ENCODE measurements around the gene OR2G6.
"Not testable (repeated sequence)": the region's sequence is repeated elsewhere in the genome, so short reads cannot be mapped to it uniquely, and the experiment has no call there.

- not testable (repeated sequence) for TF ChIP-seq CTCF (IDR thresholded peaks at IDR 0.05 in 2 of 3, conservative IDR thresholded peaks at IDR 0.05 in 1 of 3; ENCODE audit: insufficient read depth in 2 of 3, low read depth in 1 of 3, low read length in 3 of 3); BCLAF1 (IDR thresholded peaks at IDR 0.05; ENCODE audit: borderline replicate concordance in 1 of 2, control insufficient read depth in 1 of 2, low read depth in 2 of 2, low read length in 1 of 2); DDX20 (tag; IDR thresholded peaks at IDR 0.05; ENCODE audit: low read depth); ZNF79 (CRISPR knock-in tag; IDR thresholded peaks at IDR 0.05; ENCODE audit: low read depth); HDGF (IDR thresholded peaks at IDR 0.05); CREB1 (IDR thresholded peaks at IDR 0.05); CREB1 (CRISPR knock-in tag; IDR thresholded peaks at IDR 0.05); MXI1 (IDR thresholded peaks at IDR 0.05; ENCODE audit: low read depth, low read length); FOSL1 (tag; conservative IDR thresholded peaks at IDR 0.05); CREM (IDR thresholded peaks at IDR 0.05; ENCODE audit: low read depth); MIER1 (IDR thresholded peaks at IDR 0.05; ENCODE audit: low read depth); CTBP1 (IDR thresholded peaks at IDR 0.05; ENCODE audit: borderline replicate concordance); GABPA (tag; conservative IDR thresholded peaks at IDR 0.05; ENCODE audit: low read depth)
- TF ChIP-seq, protein P1, sequence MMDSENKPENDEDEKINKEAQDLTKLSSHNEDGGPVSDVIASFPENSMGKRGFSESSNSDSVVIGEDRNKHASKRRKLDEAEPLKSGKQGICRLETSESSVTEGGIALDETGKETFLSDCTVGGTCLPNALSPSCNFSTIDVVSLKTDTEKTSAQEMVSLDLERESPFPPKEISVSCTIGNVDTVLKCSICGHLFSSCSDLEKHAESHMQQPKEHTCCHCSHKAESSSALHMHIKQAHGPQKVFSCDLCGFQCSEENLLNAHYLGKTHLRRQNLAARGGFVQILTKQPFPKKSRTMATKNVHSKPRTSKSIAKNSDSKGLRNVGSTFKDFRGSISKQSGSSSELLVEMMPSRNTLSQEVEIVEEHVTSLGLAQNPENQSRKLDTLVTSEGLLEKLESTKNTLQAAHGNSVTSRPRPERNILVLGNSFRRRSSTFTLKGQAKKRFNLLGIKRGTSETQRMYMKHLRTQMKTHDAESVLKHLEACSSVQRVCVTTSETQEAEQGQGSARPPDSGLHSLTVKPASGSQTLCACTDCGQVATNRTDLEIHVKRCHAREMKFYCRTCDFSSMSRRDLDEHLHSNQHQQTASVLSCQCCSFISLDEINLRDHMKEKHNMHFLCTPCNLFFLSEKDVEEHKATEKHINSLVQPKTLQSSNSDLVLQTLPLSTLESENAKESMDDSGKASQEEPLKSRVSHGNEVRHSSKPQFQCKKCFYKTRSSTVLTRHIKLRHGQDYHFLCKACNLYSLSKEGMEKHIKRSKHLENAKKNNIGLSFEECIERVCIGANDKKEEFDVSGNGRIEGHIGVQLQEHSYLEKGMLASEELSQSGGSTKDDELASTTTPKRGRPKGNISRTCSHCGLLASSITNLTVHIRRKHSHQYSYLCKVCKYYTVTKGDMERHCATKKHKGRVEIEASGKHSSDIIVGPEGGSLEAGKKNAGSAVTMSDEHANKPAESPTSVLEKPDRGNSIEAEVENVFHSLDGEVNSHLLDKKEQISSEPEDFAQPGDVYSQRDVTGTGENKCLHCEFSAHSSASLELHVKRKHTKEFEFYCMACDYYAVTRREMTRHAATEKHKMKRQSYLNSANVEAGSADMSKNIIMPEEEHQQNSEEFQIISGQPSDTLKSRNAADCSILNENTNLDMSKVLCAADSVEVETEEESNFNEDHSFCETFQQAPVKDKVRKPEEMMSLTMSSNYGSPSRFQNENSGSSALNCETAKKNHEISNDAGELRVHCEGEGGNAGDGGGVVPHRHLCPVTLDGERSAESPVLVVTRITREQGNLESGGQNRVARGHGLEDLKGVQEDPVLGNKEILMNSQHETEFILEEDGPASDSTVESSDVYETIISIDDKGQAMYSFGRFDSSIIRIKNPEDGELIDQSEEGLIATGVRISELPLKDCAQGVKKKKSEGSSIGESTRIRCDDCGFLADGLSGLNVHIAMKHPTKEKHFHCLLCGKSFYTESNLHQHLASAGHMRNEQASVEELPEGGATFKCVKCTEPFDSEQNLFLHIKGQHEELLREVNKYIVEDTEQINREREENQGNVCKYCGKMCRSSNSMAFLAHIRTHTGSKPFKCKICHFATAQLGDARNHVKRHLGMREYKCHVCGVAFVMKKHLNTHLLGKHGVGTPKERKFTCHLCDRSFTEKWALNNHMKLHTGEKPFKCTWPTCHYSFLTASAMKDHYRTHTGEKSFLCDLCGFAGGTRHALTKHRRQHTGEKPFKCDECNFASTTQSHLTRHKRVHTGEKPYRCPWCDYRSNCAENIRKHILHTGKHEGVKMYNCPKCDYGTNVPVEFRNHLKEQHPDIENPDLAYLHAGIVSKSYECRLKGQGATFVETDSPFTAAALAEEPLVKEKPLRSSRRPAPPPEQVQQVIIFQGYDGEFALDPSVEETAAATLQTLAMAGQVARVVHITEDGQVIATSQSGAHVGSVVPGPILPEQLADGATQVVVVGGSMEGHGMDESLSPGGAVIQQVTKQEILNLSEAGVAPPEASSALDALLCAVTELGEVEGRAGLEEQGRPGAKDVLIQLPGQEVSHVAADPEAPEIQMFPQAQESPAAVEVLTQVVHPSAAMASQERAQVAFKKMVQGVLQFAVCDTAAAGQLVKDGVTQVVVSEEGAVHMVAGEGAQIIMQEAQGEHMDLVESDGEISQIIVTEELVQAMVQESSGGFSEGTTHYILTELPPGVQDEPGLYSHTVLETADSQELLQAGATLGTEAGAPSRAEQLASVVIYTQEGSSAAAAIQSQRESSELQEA (IDR thresholded peaks at IDR 0.05; ENCODE audit: low read depth) = not testable (repeated sequence)
- TF ChIP-seq, protein P2, sequence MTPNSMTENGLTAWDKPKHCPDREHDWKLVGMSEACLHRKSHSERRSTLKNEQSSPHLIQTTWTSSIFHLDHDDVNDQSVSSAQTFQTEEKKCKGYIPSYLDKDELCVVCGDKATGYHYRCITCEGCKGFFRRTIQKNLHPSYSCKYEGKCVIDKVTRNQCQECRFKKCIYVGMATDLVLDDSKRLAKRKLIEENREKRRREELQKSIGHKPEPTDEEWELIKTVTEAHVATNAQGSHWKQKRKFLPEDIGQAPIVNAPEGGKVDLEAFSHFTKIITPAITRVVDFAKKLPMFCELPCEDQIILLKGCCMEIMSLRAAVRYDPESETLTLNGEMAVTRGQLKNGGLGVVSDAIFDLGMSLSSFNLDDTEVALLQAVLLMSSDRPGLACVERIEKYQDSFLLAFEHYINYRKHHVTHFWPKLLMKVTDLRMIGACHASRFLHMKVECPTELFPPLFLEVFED (CRISPR knock-in tag; conservative IDR thresholded peaks at IDR 0.05) = not testable (repeated sequence)
Measured at GRCh38 chr1:248488289-248488688, 19.6 kb upstream of the OR2G6 start, which contains the start of gene OR2T5.

All from K562 (cell line).